IMR-90 (cell line): ENCODE data around the gene IFFO2. TPM values are rescaled to one million over a fixed set of nuclear protein-coding genes. Genes with fewer than 3 reads are reported as not detected.

Experiments used
- microRNA-seq, 2 experiments: library from miRNA; stranded (forward) in 1 of 2; unstranded in 1 of 2; fragments of 10-50 nt in 1 of 2; fragments of <30 nt in 1 of 2; gene quantifications in 1 of 2; microRNA quantifications in 1 of 2; one replicate each; pipeline versions ENCODE3 to v1.1.0; 2013 to 2020; ENCODE audit not compliant: insufficient read depth in 1 of 2, insufficient read length in 1 of 2, unreplicated experiment in 1 of 2
- polyA plus RNA-seq, 3 experiments: library from polyadenylated mRNA; depleted of rRNA; stranded (reverse); fragments of >200 nt; gene quantifications; 2 replicates each; pipeline ENCODE4 v1.2.3, GENCODE V29; 2012; ENCODE audit warnings: low replicate concordance in 1 of 3
- small RNA-seq, 5 experiments: library from RNA; depleted of rRNA; stranded (forward); fragments of <200 nt; gene quantifications; one replicate each; pipeline ENCODE3, GENCODE V24; 2012
- total RNA-seq: library from RNA; depleted of rRNA; stranded (reverse); fragments of >200 nt; gene quantifications from 2 replicates; pipeline ENCODE4 v1.2.3, GENCODE V29; 2012; rRNA removed

IFFO2 gene
- total and polyA plus RNA-seq, 2 of the 4 experiments (the other 2 are of a cell fraction): 14.5 to 18.2 TPM

Small RNAs within 50 kb of the gene (microRNA-seq; reads per million reads assigned to microRNA genes)
- gene MIR1290: 0 reads per million in 2 experiments
- 0 to 0.37 reads per million in 2 experiments for gene MIR4695

Small RNAs within 50 kb of the gene (small RNA-seq; reads per million reads assigned to genes)
- gene MIR1290 (0 reads per million in 5 experiments), gene MIR4695 (0 reads per million in 5 experiments)

Other genes with a start within 250 kb of the IFFO2 start
- not detected in 2 replicates for gene TAS1R2, start 97.0 kb downstream of the IFFO2 start, total RNA-seq
- gene TAS1R2, start 97.0 kb downstream of the IFFO2 start, polyA plus RNA-seq (2012; rRNA removed): not detected in 2 replicates
- 8.6 TPM in 2 replicates for gene ALDH4A1, start 54.1 kb downstream of the IFFO2 start, total RNA-seq
- 21.1 and 23.0 TPM in 2 replicates for gene ALDH4A1, start 54.1 kb downstream of the IFFO2 start, polyA plus RNA-seq (2012; rRNA removed)